GM19193 (cell line): ENCODE results near the gene GALNT14.

Experiments used
- POLR2A ChIP-seq: IDR thresholded peaks from 4 replicates; pipeline ENCODE4 v1.6.1; 2011; ENCODE audit not compliant: insufficient read depth, insufficient read length; ENCODE audit errors: extremely low read depth

GALNT14 gene

GRCh38 chr2:31014516-31014915, 123.7 kb downstream of the GALNT14 start:
- TF ChIP-seq POLR2A, result no peak

- TF ChIP-seq POLR2A, result no peak
Observed at GRCh38 chr2:31013301-31013700, 124.9 kb downstream of the GALNT14 start.

DNA sequence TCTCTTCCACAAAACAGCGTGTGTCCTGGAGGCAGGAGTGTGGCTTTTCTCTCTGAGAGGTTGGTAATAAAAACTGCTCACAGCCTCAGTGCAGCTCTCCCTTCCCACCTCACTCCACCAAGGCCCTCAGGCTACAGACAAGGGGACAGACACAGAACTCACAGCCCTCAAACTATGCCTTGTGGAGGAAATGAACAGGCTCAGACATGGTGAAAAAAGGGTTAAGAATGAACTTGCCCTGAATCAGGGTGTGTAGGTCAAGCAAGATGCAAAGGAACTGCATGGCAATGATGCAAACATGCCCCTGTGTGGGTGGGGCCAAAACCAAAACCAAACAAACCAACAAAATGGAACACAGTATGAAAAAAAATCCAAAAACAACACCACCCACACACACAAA, 125.8 kb downstream of the GALNT14 start:
- TF ChIP-seq POLR2A, result no peak

GRCh38 chr2:31011587-31011986, 126.7 kb downstream of the GALNT14 start:
- TF ChIP-seq POLR2A, result no peak

DNA sequence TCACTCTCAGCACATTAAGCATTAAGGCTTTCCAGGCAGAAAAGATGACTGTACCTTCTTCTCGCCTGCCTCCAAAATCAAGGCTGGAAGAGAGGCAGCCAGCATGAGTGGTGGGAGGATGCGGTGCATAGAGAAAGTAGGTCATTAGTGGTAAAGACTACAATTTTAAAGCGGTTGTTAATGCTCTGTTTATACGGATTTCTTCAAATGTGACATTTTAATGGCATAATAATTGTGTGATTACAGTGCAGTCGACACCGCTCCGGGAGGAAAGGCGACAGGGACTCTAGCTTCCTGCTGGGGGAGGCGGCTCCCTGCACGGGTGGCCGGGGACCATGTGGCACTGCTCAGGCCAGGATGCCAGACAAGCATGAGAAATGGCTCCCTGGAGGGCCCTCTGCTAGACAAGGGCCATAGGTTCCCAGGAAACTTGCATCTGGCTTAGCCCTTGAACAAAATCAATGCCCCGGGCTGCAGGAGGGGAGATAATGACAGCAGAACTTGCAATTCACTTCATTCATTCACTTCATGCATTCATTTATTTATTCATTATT, 129.6 kb downstream of the GALNT14 start:
- no peak for TF ChIP-seq POLR2A

GRCh38 chr2:31004257-31004656, 134.0 kb downstream of the GALNT14 start:
- TF ChIP-seq POLR2A, result no peak

GRCh38 chr2:31003749-31004148, 134.5 kb downstream of the GALNT14 start:
- no peak for TF ChIP-seq POLR2A

DNA sequence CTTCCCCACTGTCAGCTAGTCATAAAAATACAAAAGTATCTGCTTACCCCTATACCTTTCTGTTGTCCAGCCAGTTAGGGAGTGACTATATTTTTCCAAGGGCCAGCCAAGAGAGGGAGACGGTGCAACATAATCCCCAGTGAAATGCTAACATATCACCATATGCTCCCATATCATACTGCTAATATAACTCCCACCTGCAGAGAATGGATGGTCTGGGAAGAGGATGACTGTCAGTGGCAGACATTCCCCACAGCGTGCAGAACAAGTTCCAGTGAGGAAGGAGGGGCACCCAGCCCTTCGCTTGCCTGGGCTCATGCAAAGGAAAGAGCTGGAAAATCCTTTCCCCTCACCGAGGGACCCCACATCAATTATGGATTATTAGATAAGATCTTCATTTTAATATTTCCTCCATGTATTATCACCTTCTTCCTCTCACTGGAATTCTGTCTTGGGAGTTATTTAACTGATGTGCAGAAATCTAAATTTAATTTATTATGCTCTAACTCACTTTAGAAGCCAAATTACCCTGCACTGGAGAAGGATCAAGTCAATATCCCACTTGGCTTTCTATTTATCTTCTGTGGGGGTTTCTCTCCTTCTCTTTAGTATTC, 135.6 kb downstream of the GALNT14 start:
- no peak for TF ChIP-seq POLR2A

DNA sequence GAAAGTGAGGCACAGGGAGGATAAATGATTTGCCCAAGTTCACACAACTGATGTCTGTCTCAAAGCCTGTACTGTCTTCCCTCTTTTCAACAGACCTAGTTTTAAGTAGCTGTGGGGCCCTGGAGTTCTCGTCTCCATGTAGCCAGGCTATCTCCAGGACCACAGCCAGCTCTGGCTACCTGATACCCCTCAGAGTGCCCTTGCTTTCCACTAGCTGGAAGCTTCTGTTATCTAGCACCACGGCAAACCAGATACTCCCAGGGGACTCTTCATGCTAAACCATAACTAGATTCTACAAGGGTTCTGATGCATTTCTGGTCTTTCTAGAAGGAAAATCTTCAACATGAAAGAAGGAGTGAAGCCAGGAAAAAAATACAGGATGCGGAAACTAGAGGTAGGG, 137.3 kb downstream of the GALNT14 start:
- no peak for TF ChIP-seq POLR2A

DNA sequence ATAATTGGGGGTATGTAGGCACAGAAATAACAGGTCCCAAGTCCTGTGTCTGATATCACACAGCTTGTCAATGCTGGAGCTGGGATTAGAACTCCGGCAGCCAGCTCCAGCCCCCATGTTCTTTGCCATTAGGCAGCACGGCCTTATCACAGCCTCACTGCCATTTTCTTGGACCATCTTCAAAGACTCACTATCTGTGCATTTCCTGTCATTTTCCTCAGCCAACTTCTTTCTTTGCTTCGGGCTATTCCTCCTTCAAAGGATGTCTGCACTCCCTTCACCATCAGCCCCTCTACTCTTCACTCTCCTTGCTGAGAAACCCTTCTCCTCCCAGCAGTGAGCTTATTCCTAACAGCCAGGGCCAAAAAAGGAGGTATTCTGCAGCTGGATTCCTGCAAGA, 139.6 kb downstream of the GALNT14 start:
- no peak for TF ChIP-seq POLR2A

GRCh38 chr2:30997979-30998378, 140.3 kb downstream of the GALNT14 start:
- TF ChIP-seq POLR2A, result no peak

DNA sequence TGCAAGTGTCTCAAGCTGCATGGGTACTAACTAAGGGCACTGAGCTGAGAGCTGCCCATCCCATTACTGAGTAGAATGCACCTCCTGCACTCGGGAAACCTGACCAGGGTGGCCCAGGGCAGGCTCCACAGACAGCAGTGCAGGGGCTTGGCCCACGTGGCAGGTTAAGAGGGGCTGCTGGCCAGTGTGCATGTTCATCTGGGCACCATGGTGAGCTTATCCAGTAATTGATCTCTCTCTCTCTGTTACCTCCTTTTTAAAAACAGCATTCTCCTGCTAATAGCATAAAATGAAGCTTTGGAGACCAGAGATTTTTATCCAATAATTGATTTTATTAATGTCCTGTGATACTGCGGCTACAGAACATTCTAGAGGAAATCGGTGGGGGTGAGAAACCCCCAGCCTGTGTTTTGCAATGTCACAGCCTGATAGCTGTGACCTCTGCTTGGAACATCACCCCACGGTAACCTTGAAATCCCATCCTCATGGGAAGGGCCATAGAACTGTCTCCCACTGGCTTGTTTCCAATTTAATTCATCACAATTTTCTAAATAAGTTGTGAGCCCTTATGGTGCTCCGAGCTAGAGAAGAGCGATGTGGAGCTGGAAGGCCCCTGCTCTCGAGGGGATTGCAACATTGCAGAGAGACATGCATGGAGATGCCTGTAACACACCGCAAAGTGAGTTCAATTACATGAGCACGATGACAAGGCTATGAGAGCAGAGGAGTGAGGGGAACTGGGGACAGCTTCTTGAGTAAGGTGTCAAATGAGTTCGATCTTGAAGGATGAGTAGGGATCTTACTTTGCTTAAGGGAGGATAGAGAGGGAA, 143.8 kb downstream of the GALNT14 start:
- no peak for TF ChIP-seq POLR2A

GRCh38 chr2:30992781-30993180, 145.5 kb downstream of the GALNT14 start:
- no peak for TF ChIP-seq POLR2A

DNA sequence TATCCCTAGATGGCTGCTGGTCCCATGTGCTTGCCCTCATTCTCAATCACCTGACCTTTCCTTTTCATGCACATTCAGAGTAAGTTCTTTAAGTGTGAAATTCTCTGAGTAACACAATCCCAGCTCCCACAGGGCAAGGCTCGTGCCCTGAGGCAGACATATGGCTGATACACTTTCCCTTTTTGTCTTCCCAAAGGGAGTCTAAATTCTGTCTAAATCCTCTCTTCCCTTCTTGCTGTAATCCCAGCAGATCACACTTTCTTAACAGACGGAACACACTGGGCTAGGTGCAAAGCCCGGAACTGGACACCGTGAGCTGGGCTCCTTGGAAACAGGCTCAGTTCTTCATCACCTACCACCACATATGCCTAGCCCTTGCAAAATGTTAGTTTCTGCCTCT, 147.6 kb downstream of the GALNT14 start:
- no peak for TF ChIP-seq POLR2A

DNA sequence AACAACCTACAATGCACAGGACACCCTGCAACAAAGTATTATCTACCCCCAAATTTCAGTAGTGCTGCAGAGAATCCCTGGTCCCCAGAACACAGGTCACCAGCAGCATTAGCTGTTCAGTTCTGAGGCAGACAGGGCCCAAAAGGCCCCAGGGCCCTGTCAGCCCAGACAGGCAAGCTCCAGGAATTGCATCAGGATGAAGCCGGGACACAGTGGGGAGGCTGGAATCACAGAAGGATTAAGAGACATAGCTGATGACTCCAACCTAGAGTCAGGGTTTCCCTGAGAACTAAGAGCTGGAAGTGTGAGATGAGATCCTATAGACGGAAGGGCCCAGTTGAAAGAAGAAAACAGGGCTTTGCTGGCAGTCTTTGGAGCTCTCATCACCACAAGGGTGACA, 148.1 kb downstream of the GALNT14 start:
- no peak for TF ChIP-seq POLR2A

GRCh38 chr2:30989746-30990145, 148.5 kb downstream of the GALNT14 start:
- TF ChIP-seq POLR2A, result no peak
